Thyroid gland (tissue), 4 donors: ENCODE measurements around the gene KCNJ9.

Source experiments
- POLR2A ChIP-seq, 2 donors: fragments of 450-650 bp; IDR thresholded peaks; one replicate each; pipeline ENCODE4 v1.6.1; 2017; ENCODE audit warnings: antibody characterized with exemption in 2 of 2, mild to moderate bottlenecking in 2 of 2, moderate library complexity in 1 of 2
- TF ChIP-seq, protein P1 (sequence below), 6 experiments: fragments of 200-600 bp in 3 of 6; fragments of 450-650 bp in 3 of 6; sonication (generic) in 3 of 6; IDR thresholded peaks; one replicate each; pipeline ENCODE4 v1.5.1; 2016 to 2019; ENCODE audit warnings: antibody characterized with exemption in 6 of 6, mild to moderate bottlenecking in 2 of 6, inconsistent platforms in 1 of 6, moderate library complexity in 1 of 6

DNA sequence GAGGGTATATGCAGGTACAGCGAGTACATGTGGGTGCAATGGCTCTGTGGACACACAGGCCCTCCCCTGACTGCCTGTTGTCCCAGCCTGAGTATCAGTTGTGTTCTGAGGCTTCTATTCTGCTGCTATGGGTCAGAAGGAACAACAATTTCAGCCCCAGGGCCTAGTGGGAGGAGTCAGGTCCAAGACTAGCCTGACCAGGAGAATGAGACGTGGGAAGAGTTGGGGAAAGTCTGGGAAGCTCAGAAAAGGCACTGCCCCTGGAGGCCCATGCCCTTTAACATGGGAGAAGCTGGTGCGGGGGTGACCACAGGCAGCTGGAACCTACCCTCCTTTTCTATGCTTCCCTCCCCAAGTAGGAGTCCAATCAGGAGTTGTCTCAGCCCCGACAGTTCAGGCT lies 9.4 kb downstream of the KCNJ9 start:
- no peak for TF ChIP-seq POLR2A (IDR thresholded peaks at IDR 0.05)
- TF ChIP-seq, protein P1, sequence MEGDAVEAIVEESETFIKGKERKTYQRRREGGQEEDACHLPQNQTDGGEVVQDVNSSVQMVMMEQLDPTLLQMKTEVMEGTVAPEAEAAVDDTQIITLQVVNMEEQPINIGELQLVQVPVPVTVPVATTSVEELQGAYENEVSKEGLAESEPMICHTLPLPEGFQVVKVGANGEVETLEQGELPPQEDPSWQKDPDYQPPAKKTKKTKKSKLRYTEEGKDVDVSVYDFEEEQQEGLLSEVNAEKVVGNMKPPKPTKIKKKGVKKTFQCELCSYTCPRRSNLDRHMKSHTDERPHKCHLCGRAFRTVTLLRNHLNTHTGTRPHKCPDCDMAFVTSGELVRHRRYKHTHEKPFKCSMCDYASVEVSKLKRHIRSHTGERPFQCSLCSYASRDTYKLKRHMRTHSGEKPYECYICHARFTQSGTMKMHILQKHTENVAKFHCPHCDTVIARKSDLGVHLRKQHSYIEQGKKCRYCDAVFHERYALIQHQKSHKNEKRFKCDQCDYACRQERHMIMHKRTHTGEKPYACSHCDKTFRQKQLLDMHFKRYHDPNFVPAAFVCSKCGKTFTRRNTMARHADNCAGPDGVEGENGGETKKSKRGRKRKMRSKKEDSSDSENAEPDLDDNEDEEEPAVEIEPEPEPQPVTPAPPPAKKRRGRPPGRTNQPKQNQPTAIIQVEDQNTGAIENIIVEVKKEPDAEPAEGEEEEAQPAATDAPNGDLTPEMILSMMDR (IDR thresholded peaks at IDR 0.05), result no peak
